GM12878 (cell line): ENCODE measurements around the gene CNGB1. TPM values are rescaled to one million over a fixed set of nuclear protein-coding genes. Genes with fewer than 3 reads are reported as not detected.

Experiments
- ATAC-seq: fragments of 200-7000 bp; cut with Tn5 transposase; 3 replicates; pipeline ENCODE4 v1.9.1; 2020; ENCODE audit warnings: mild to moderate bottlenecking, moderate library complexity
- BruUV-seq: library from RNA; stranded (reverse); fragments of 400-500 nt; replicated peaks from 2 replicates; lab custom pipeline; 2021; lab: Mats Ljungman, UMichigan
- CTCF ChIA-PET: fragments of 300-600 bp; sonication (Branson Sonifier 250); formaldehyde crosslinking; extraction: SDS; loops from one replicate; lab custom pipeline; 2021; ENCODE audit warnings: inconsistent platforms; lab: Yijun Ruan, JAX
- POLR2A ChIA-PET: fragments of 350-600 bp; formaldehyde crosslinking; extraction: SDS; loops from one replicate; lab custom pipeline; 2021; ENCODE audit warnings: inconsistent platforms; lab: Charles Lee
- RAD21 ChIA-PET: fragments of 300-600 bp; sonication (Branson Sonifier 250); formaldehyde crosslinking; loops from one replicate; lab custom pipeline; 2023; ENCODE audit warnings: antibody characterized with exemption; ENCODE audit not compliant: unreplicated experiment; lab: Charles Lee
- SMC1A ChIA-PET: fragments of 300-600 bp; sonication (Branson Sonifier 250); formaldehyde crosslinking; loops from one replicate; lab custom pipeline; 2023; ENCODE audit not compliant: unreplicated experiment, uncharacterized antibody; lab: Charles Lee
- DNase-seq: peaks from one replicate; pipeline ENCODE4 v3.0.0-alpha.2; 2011; ENCODE audit warnings: low read depth, low spot score
- FAIRE-seq: peaks from 3 replicates; lab custom pipeline; 2011; peaks lifted over from hg19 to GRCh38; lab: Jason Lieb, UNC
- H2AFZ ChIP-seq: 2 replicates; pipeline ENCODE4 v1.6.0; 2011; ENCODE audit warnings: low read depth, low read length, control low read depth; ENCODE audit not compliant: control insufficient read depth
- H3K27ac ChIP-seq: 2 replicates; pipeline ENCODE4 v1.5.1; 2011; ENCODE audit warnings: control low read depth; ENCODE audit not compliant: control insufficient read depth, insufficient read depth
- H3K27me3 ChIP-seq, 2 experiments: replicated peaks in 1 of 2; 2 replicates each; pipeline versions ENCODE4 v1.6.0 to v1.6.1; 2011; ENCODE audit warnings: low read length in 1 of 2; ENCODE audit not compliant: control insufficient read depth in 2 of 2, insufficient read depth in 2 of 2
- H3K36me3 ChIP-seq, 2 experiments: 2 replicates each; pipeline ENCODE4 v1.5.1; 2011; ENCODE audit warnings: low read length in 1 of 2; ENCODE audit not compliant: control insufficient read depth in 2 of 2, insufficient read depth in 2 of 2
- H3K4me1 ChIP-seq: 2 replicates; pipeline ENCODE4 v1.6.1; 2011; ENCODE audit warnings: mild to moderate bottlenecking, low read length, moderate library complexity, mixed read lengths; ENCODE audit not compliant: control insufficient read depth, insufficient read depth
- H3K4me2 ChIP-seq: 2 replicates; pipeline ENCODE4 v1.6.0; 2011; ENCODE audit warnings: control low read depth; ENCODE audit not compliant: control insufficient read depth, insufficient read depth
- H3K4me3 ChIP-seq: fragments of 200-600 bp; sonication (generic); 2 replicates; pipeline ENCODE4 v1.5.1; 2016
- H3K79me2 ChIP-seq: 2 replicates; pipeline ENCODE4 v1.6.0; 2011; ENCODE audit warnings: low read length; ENCODE audit not compliant: control insufficient read depth, insufficient read depth
- H3K9ac ChIP-seq: 2 replicates; pipeline ENCODE4 v1.8.0; 2011; ENCODE audit warnings: low read length, control low read depth, mixed read lengths; ENCODE audit not compliant: control insufficient read depth, insufficient read depth
- H3K9me3 ChIP-seq: replicated peaks from 3 replicates; pipeline ENCODE4 v1.5.1; 2011; ENCODE audit warnings: mild to moderate bottlenecking, low read length; ENCODE audit not compliant: control insufficient read depth, insufficient read depth
- H4K20me1 ChIP-seq: 2 replicates; pipeline ENCODE4 v1.6.0; 2011; ENCODE audit not compliant: control insufficient read depth, insufficient read depth
- BCL11A ChIP-seq: IDR thresholded peaks from 2 replicates; pipeline ENCODE4 v1.6.1; 2011; ENCODE audit warnings: low read depth, low read length
- E2F8 ChIP-seq: fragments of 450-650 bp; IDR thresholded peaks from 2 replicates; pipeline ENCODE4 v1.6.1; 2018; ENCODE audit warnings: mild to moderate bottlenecking, low read depth, moderate library complexity; ENCODE audit not compliant: partially characterized antibody
- EGR1 ChIP-seq, 2 experiments: IDR thresholded peaks; 1 replicate in 1 of 2; 2 replicates in 1 of 2; pipeline ENCODE4 v1.6.1; 2011 to 2012; ENCODE audit warnings: low read depth in 2 of 2, low read length in 2 of 2, borderline replicate concordance in 1 of 2, mild to moderate bottlenecking in 1 of 2, moderate library complexity in 1 of 2
- EP300 ChIP-seq, 2 experiments: fragments of 150-350 bp in 1 of 2; IDR thresholded peaks; 2 replicates each; pipeline ENCODE4 v1.6.1; 2011 to 2012; ENCODE audit warnings: low read depth in 2 of 2, low read length in 2 of 2, borderline replicate concordance in 1 of 2, improper control_type of control experiment in 1 of 2, inconsistent platforms in 1 of 2; ENCODE audit not compliant: control insufficient read depth in 1 of 2
- NBN ChIP-seq: fragments of 450-650 bp; IDR thresholded peaks from 2 replicates; pipeline ENCODE4 v1.6.1; 2016
- NR2C2 ChIP-seq: IDR thresholded peaks from 2 replicates; pipeline ENCODE4 v1.6.1; 2011; ENCODE audit warnings: borderline replicate concordance, low read depth; ENCODE audit not compliant: control insufficient read depth, insufficient read length
- RCOR1 ChIP-seq: conservative IDR thresholded peaks from 2 replicates; pipeline ENCODE4 v1.6.1; 2012; ENCODE audit warnings: low read depth, low read length, improper control_type of control experiment
- REST ChIP-seq: IDR thresholded peaks from 2 replicates; pipeline ENCODE4 v1.6.1; 2012; ENCODE audit warnings: mild to moderate bottlenecking, low read depth, low read length
- STAT1 ChIP-seq: fragments of 450-650 bp; conservative IDR thresholded peaks from 2 replicates; pipeline ENCODE4 v1.6.1; 2014; ENCODE audit warnings: antibody characterized with exemption, mild to moderate bottlenecking
- ZBTB40 ChIP-seq: fragments of 450-650 bp; IDR thresholded peaks from 2 replicates; pipeline ENCODE4 v1.6.1; 2016; ENCODE audit warnings: mild to moderate bottlenecking, moderate library complexity, borderline replicate concordance
- WGBS: methylation state at CpG from one replicate; pipeline ENCODE4 v1.1.6; 2016; ENCODE audit warnings: low lambda C conversion rate; ENCODE audit not compliant: insufficient replicate concordance, insufficient coverage; ENCODE audit errors: missing lambda C conversion rate; 5-methylcytosine and 5-hydroxymethylcytosine counted together
- in situ Hi-C: fragments of 300-500 bp; cut with MboI; formaldehyde crosslinking; loops from 9 replicates; pipeline ENCODE4 v1.14.3; 2018; ENCODE audit warnings: mixed read lengths
- intact Hi-C: fragments of 100-400 bp; cut with micrococcal nuclease; formaldehyde crosslinking; loops from one replicate; pipeline ENCODE4 v1.14.2; 2022; ENCODE audit not compliant: unreplicated experiment
- polyA plus RNA-seq, 11 experiments: library from polyadenylated mRNA; depleted of rRNA in 4 of 11; unstranded in 6 of 11; stranded (reverse) in 5 of 11; fragments of >200 nt; fragmentation: Nextera tagmentation in 4 of 11; fragmentation: Illumina TruSeq in 1 of 11; extraction: Ambion mirVana in 4 of 11; extraction: Trizol in 1 of 11; gene quantifications; 1 replicate in 1 of 11; 2 replicates in 10 of 11; pipeline versions ENCODE4 v1.2.1 to v1.2.3, GENCODE V29; 2011 to 2016; ENCODE audit warnings: inconsistent platforms in 2 of 11, missing spikeins in 2 of 11, low read depth in 1 of 11
- total RNA-seq, 4 experiments: library from RNA; depleted of rRNA in 3 of 4; stranded (reverse); fragments of >200 nt in 3 of 4; fragmentation: Illumina TruSeq in 1 of 4; extraction: Trizol in 1 of 4; gene quantifications; 2 replicates each; pipeline versions ENCODE4 v1.2.1 to v1.2.3, GENCODE V29; 2013 to 2021

CNGB1 gene
- total and polyA plus RNA-seq, 10 of the 15 experiments (the other 5 are each of a cell fraction or from before 2014, with no cell fraction given) = 0.03 TPM; not detected in 9

- Histone ChIP-seq H3K27ac (no peak overlapping the region), H3K79me2 (no peaks in the 10 kb centered on the region), H3K27me3 (peaks cover 0 to 2% of the 10 kb centered on the region in 2 experiments; a peak in 1 of 4 replicates), H2AFZ (no peak overlapping the region), H3K9me3 (no peaks in the 10 kb centered on the region), H3K9ac (no peak overlapping the region), H3K4me3 (no peak overlapping the region), H4K20me1 (no peaks in the 10 kb centered on the region; the same call in 1 of the 2 replicates), H3K36me3 (no peaks in the 10 kb centered on the region), H3K4me1 (no peaks in the 10 kb centered on the region), H3K4me2 (no peak overlapping the region)
- ChIA-PET CTCF (no interaction called here), RAD21 (no interaction called here), SMC1A (interaction anchor here (0.6 kb wide), 1 partner anchor 355 kb away, joined by 3 read pairs; no protein-coding TSS in a partner anchor), POLR2A (no interaction called here)
- ATAC-seq = no peak
- FAIRE-seq = no peak
- WGBS = 39% methylated on average over 6 of the region's 6 CpGs
- BruUV-seq = no TSS peak
- intact Hi-C loops (no loop called here), in situ Hi-C loops (no loop called here)
- no peak for DNase-seq
- no peak for TF ChIP-seq E2F8
- TF ChIP-seq STAT1 = no peak
- no peak for TF ChIP-seq NBN
- no peak for TF ChIP-seq ZBTB40
- no peak for TF ChIP-seq EP300 (IDR thresholded peaks at IDR 0.05; ENCODE audit: borderline replicate concordance in 1 of 2, control insufficient read depth in 1 of 2, low read depth in 2 of 2, low read length in 2 of 2)
- TF ChIP-seq REST = no peak
- no peak for TF ChIP-seq BCL11A
- TF ChIP-seq RCOR1 = no peak
- TF ChIP-seq NR2C2 = no peak
- no peak for TF ChIP-seq EGR1 (IDR thresholded peaks at IDR 0.05; ENCODE audit: borderline replicate concordance in 1 of 2, low read depth in 2 of 2, low read length in 2 of 2)
Observed at GRCh38 chr16:57918994-57919393, 51.9 kb downstream of the CNGB1 start.
